GM21723 (cell line): ENCODE data around the gene CCR1.
"Not testable (repeated sequence)": the region's sequence is repeated elsewhere in the genome, so short reads cannot be mapped to it uniquely, and the experiment has no call there.

ENCODE experiments used
- ATAC-seq: cut with Tn5 transposase; IDR thresholded peaks from one replicate; pipeline ENCODE4 v1.9.1; 2021; ENCODE audit warnings: mild to moderate bottlenecking, moderate library complexity; ENCODE audit not compliant: unreplicated experiment

The CCR1 gene

GRCh38 chr3:46213201-46213600, 5.1 kb upstream of the CCR1 start:
- ATAC-seq = no peak

DNA sequence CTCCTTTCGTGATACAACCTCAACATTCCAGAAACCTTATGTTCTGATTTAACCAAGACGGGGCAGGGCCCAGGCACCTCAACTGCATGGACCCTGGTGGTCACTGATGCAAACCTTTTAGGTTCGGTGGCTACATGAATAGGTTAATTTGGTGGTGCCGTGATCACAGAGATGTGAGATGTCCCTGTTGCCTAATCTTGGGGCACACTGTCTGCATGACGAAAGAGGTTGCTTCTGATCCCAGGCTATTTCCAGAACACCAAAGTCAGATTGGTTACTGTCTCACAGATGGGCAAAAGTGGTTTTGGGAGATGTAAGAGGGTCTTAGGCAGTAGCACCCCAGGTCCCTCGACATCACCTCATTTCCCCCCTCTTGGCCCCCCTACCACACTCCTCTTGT, 4.0 kb upstream of the CCR1 start:
- no peak for ATAC-seq

GRCh38 chr3:46209746-46210470, 1.8 kb upstream of the CCR1 start:
- no peak for ATAC-seq

DNA sequence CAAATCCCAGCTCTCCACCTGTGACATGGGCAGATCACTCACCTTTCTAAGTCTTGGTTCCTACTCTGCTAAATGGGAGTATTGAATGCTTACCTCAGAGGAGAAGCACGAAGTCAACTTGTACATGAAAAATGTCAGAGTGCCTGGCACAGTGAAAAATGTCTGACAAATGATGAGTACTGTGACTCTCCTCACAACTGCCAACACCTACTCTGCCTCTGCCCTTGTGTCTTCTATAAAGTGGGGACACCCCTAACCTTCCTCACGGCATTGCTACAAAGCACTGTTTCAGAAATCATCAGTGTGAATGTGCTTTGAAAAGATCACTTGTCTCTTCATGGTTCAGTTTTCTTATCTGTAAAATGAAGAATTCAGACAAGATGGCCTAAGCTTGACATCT, 940 bp upstream of the CCR1 start:
- ATAC-seq = no peak

DNA sequence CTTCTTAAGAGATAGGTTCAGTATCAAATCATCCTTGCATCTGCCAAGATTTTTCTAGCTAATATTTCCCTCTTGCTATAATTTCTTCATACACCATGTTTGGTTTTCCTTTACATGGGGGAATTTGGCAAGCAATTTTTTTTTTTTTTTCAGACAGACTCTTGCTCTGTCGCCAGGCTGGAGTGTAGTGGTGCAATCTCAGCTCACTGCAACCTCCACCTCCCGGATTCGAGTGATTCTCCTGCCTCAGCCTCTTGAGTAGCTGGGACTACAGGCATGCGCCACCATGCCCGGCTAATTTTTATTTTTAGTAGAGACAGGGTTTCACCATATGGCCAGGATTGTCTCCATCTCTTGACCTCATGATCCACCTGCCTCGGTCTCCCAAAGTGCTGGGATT, 599 bp downstream of the CCR1 start:
- ATAC-seq = not testable (repeated sequence)

DNA sequence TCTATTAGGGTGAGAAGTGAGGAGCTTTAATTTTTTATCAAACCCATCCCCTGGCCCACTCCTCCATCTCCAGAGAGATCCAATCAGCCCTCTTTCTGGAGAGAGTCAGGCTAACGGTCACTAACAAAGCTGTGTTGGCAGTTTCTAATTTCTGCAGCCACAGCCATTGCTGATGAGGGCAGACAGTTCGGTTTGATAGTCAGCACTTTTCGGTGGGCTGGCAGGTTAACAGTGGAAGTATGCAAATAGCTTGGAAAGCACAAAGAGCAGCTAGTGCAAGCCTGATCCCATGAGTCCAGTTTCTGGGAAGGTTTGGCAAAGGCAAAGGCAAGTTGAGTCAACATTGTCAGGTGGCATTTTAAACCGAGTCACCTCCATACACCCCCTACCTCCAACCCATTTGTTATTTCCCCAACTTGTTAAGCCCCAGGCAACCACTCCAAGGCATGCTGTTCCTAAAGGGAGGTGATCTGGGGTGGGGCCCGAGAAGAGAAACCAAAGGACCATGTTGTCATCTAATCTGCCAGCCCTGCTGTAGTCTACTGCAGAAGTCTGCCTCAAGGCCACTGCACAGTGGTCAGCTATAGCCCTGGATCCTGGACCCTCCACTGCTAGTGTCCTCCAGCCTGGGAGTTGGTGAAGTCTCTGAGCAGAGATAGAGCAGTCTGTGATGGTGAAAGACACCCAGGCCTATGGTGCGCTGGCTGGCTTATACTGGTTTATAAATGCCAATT, 1.7 kb downstream of the CCR1 start:
- ATAC-seq = no peak

DNA sequence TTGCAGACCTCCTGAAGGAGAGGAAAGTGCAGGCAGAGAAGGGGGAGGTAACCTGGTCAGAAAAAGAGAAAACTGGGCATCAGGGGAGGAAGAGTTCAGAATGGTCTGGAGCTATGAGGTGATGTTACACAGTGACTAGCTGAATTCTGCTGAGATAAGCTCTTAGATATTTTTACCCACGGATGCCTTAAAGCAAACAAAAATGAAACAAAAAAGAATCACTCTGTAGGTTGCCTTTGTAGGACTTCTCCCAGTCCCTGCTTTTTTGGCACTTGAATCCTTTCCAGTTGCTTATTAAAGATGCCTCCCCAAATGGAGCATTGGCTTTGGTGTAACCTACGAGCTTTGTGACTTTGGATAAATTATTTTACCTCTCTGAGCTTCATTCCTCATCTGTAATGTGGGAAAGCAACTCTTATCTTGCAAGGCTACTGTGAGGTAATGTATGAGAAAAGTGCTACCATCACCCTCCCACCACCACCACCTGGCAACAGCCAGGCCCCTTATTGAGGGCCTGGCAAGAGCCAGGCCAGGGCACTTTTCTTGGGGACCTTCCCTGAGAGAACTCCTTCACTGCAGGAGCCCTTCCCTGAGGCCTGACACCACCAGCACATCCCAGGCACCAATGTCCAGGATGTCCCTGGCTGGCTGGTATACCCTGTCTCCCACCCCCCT, 2.7 kb downstream of the CCR1 start:
- no peak for ATAC-seq

DNA sequence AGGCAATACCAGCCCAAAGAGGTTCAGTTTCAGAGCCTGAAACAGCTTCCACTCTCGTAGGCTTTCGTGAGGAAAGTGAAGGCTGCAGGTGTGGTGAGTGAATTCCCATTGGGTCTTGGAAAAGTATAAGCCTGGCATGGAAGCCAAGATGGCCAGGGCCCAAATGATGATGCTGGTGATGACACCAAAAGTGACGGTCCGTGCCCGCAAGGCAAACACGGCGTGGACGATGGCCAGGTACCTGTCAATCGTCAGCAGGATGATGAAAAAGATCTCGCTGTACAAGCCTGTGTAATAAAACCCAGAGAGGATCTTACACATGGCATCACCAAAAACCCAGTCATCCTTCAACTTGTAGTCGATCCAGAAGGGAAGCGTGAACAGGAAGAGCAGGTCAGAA, 4.4 kb downstream of the CCR1 start:
- no peak for ATAC-seq

GRCh38 chr3:46202535-46202934, 5.6 kb downstream of the CCR1 start:
- no peak for ATAC-seq

DNA sequence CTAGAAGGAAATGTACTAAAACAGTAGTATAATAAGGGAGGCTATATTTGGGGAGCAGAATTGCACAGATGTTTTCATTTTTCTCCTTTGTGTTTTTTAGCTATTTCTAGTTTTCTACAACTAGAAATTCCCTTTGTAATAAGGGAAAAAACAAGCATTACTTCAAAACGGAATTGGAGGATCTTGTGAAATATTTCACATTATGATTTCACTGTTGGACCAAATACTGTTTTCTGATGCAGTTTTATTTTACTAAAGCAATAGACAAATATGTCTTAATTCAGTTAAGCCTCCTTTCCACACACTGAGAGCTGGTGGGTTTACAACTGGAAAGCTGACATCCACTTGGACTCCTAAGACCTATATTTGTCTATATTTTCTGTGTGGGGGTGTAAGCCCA, 7.3 kb downstream of the CCR1 start:
- ATAC-seq = no peak

GRCh38 chr3:46200211-46200610, 7.9 kb downstream of the CCR1 start:
- ATAC-seq = no peak

GRCh38 chr3:46196261-46196957, 11.7 kb downstream of the CCR1 start:
- no peak for ATAC-seq

GRCh38 chr3:46194868-46195553, 13.1 kb downstream of the CCR1 start:
- ATAC-seq = no peak

- no peak for ATAC-seq
Observed at GRCh38 chr3:46193436-46193835, 14.7 kb downstream of the CCR1 start.

- no peak for ATAC-seq
Observed at GRCh38 chr3:46192939-46193338, 15.2 kb downstream of the CCR1 start.

GRCh38 chr3:46191730-46192129, 16.4 kb downstream of the CCR1 start:
- no peak for ATAC-seq

GRCh38 chr3:46188708-46189107, 19.4 kb downstream of the CCR1 start:
- no peak for ATAC-seq

GRCh38 chr3:46187876-46188275, 20.2 kb downstream of the CCR1 start:
- ATAC-seq = peak; percentile 42

DNA sequence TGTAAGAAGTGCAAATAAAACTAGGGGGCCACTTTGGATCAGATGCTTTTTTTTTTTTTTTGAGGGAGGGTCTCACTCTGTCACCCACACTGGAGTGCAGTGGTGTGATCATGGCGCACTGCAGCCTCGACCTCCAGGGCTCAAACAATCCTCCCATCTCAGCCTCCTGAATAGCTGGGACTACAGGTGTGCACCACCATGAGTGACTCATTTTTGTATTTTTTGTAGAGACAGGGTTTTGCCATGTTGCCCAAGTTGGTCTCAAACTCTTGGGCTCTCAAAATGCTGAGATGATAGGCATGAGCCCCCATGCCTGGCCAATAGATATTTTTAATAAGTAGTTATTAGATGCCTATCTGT, 20.8 kb downstream of the CCR1 start:
- ATAC-seq = peak; percentile 30

GRCh38 chr3:46186471-46187340, 21.4 kb downstream of the CCR1 start:
- ATAC-seq = peak; percentile 80
